Activated CD4-positive, alpha-beta T cell treated with anti-CD3 and anti-CD28 coated beads, Interleukin-2, amount 10 ng/mL, durations not matched to agents 24 days and 14 days (primary cell): ENCODE measurements around the gene PPP6R2. TPM values are rescaled to one million over a fixed set of nuclear protein-coding genes. Genes with fewer than 3 reads are reported as not detected.

Experiments used
- DNase-seq: peaks from one replicate; pipeline ENCODE4 v3.0.0; 2022
- H3K27ac Mint-ChIP-seq: one replicate; pipeline ENCODE4 v1.8.0; 2022; ENCODE audit warnings: mild to moderate bottlenecking, mixed read lengths
- H3K27me3 Mint-ChIP-seq: one replicate; pipeline ENCODE4 v1.8.0; 2022; ENCODE audit warnings: mixed read lengths
- H3K36me3 Mint-ChIP-seq: one replicate; pipeline ENCODE4 v1.8.0; 2022; ENCODE audit warnings: low read depth, mild to moderate bottlenecking, mixed read lengths
- H3K4me1 Mint-ChIP-seq: one replicate; pipeline ENCODE4 v1.8.0; 2021; ENCODE audit warnings: mixed read lengths
- H3K4me3 Mint-ChIP-seq: one replicate; pipeline ENCODE4 v1.8.0; 2022; ENCODE audit warnings: mild to moderate bottlenecking, moderate library complexity, mixed read lengths
- H3K9me3 Mint-ChIP-seq: one replicate; pipeline ENCODE4 v1.8.0; 2021; ENCODE audit warnings: mixed read lengths
- intact Hi-C: fragments of 100-400 bp; cut with micrococcal nuclease; formaldehyde crosslinking; loops from one replicate; pipeline ENCODE4 v1.15.1; 2023
- total RNA-seq: library from RNA; stranded (reverse); gene quantifications from 2 replicates; pipeline ENCODE4 v1.2.3, GENCODE V29; 2022

PPP6R2 gene
- total RNA-seq, 1 donor from 2014 or later: 44.0 TPM

GRCh38 chr22:50310031-50310722 lies 33.0 kb upstream of the PPP6R2 start:
- intact Hi-C loops: no loop called here
- H3K36me3 Mint-ChIP-seq: no peaks in the 10 kb centered on the region
- no peak for DNase-seq
- H3K27me3 Mint-ChIP-seq: peaks cover 9% of the 10 kb centered on the region
- H3K27ac Mint-ChIP-seq: no peak overlapping the region
- H3K4me1 Mint-ChIP-seq: peaks cover 16% of the 10 kb centered on the region
- no peak overlapping the region for H3K4me3 Mint-ChIP-seq
- H3K9me3 Mint-ChIP-seq: no peaks in the 10 kb centered on the region

DNA sequence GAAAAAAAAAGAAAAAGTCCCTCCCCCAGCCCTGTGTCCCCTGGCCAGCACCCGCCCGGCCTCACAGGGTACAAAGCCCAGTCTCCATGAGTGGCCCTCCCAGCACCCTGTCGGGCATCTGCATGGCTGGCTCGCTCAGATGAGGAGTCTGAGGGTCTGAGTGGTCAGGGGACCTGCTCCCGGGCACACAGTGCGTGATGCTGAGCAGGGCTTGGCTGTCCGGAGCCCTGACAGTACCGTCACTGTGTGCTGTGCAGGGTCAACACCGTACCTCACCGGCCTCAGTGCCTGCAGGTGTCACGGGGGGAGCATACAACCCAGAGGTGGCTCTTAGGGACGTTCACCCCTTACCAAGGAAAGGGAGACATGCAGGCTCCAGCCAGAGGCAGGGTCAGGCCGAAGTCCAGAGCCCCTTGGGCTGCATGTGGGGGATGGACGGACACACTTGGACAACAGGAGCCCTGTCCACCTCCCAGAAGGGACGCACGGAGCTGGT lies 32.1 kb upstream of the PPP6R2 start:
- Mint-ChIP-seq H3K27ac (no peak overlapping the region), H3K4me3 (no peak overlapping the region), H3K36me3 (no peaks in the 10 kb centered on the region), H3K4me1 (peaks cover 14% of the 10 kb centered on the region), H3K27me3 (peaks cover 6% of the 10 kb centered on the region), H3K9me3 (no peaks in the 10 kb centered on the region)
- intact Hi-C loops: no loop called here
- no peak for DNase-seq

DNA sequence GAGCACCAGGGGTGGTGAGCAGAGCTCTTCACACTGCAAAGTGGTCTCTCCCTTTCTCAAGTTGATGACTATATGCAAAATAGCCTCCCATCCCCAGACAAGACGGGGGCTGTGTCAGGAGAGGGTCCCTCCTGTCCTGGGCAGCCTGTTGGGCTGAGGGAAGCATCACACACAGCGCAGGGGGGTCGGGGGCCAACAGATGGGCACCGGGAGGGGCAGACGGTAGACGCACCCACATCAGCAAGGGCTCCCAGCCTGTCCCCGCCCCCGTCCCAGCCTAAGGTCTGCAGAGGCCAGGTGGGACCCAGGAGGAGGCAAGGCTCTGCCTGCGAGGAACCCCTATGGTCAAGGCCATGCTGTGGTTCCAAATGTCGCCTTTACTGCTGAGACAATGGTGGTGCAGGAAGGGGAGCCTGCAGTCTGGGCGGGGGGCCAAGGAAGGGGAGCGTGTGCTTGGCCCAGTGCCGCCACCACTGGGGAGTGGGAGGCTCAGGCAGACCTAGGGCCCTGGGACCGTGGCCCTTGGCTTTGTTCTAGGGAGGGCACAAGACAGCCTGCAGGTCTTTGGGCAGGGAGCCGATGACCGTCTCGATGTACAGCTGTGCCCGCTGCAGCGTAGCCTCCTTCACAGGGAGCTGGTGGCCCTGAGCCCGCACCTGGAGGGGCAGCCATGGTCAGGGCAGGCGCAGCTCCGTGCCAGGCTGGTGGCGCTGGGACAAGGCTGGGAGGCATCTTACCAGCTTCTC lies 31.3 kb upstream of the PPP6R2 start:
- H3K36me3 Mint-ChIP-seq: no peaks in the 10 kb centered on the region
- peaks cover 2% of the 10 kb centered on the region for H3K27me3 Mint-ChIP-seq
- peaks cover 11% of the 10 kb centered on the region for H3K4me1 Mint-ChIP-seq
- intact Hi-C loops: no loop called here
- H3K4me3 Mint-ChIP-seq: no peak overlapping the region
- DNase-seq: no peak
- no peak overlapping the region for H3K27ac Mint-ChIP-seq
- H3K9me3 Mint-ChIP-seq: no peaks in the 10 kb centered on the region

DNA sequence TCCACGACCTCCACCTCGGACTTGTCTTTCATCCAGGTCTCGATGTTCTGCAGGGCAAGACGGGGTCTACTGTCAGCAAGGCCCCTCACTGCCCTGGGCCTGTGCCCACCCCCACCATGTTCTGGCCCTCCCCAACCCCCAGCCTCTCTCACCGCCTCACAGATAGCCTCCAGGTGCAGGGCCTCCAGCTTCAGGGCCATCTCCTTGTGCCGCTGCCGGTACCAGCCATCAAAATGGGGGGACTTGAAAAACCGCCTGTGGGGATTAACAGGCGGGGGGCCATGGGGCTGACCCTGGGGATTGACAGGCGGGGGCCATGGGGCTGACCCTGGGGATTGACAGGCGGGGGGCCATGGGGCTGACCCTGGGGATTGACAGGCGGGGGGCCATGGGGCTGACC lies 30.8 kb upstream of the PPP6R2 start:
- no peak overlapping the region for H3K27ac Mint-ChIP-seq
- peaks cover 11% of the 10 kb centered on the region for H3K4me1 Mint-ChIP-seq
- H3K36me3 Mint-ChIP-seq: no peaks in the 10 kb centered on the region
- DNase-seq: no peak
- intact Hi-C loops: no loop called here
- H3K9me3 Mint-ChIP-seq: no peaks in the 10 kb centered on the region
- no peak overlapping the region for H3K4me3 Mint-ChIP-seq
- H3K27me3 Mint-ChIP-seq: peaks cover 2% of the 10 kb centered on the region

DNA sequence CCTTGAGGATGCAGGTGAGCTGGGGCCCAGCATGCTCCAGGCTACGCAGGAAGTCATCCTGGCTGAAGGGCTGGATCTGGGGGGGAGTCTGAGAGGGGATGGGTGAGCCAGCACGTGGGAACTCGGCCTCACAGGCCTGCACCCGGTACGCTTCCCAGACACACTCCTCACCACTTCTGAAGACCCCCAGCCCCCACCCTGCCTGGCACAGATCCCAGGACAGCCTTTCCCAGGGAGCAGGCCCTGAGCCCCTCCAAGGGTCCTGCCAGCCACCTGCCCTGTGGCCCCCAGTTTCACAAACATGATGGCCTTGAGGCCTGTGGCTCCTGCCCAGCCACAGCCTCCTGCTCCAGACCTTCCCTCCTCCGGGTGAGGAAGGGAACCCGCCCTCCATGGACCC lies 30.1 kb upstream of the PPP6R2 start:
- no peaks in the 10 kb centered on the region for H3K9me3 Mint-ChIP-seq
- peaks cover 2% of the 10 kb centered on the region for H3K27me3 Mint-ChIP-seq
- no peak overlapping the region for H3K4me3 Mint-ChIP-seq
- no peak overlapping the region for H3K27ac Mint-ChIP-seq
- peaks cover 11% of the 10 kb centered on the region for H3K4me1 Mint-ChIP-seq
- no peak for DNase-seq
- intact Hi-C loops: no loop called here
- H3K36me3 Mint-ChIP-seq: no peaks in the 10 kb centered on the region

GRCh38 chr22:50313600-50313999 lies 29.5 kb upstream of the PPP6R2 start:
- H3K9me3 Mint-ChIP-seq: no peaks in the 10 kb centered on the region
- peaks cover 2% of the 10 kb centered on the region for H3K27me3 Mint-ChIP-seq
- intact Hi-C loops: no loop called here
- H3K27ac Mint-ChIP-seq: peak overlapping the region; percentile 37
- peak overlapping the region; percentile 88 for H3K4me3 Mint-ChIP-seq
- no peak for DNase-seq
- H3K36me3 Mint-ChIP-seq: no peaks in the 10 kb centered on the region
- peaks cover 11% of the 10 kb centered on the region for H3K4me1 Mint-ChIP-seq

GRCh38 chr22:50314081-50314454 lies 29.1 kb upstream of the PPP6R2 start:
- Mint-ChIP-seq H3K27me3 (no peaks in the 10 kb centered on the region), H3K4me3 (peak overlapping the region; percentile 88), H3K4me1 (peaks cover 8% of the 10 kb centered on the region), H3K9me3 (no peaks in the 10 kb centered on the region), H3K27ac (peak overlapping the region; percentile 78), H3K36me3 (no peaks in the 10 kb centered on the region)
- DNase-seq: no peak
- intact Hi-C loops: loop anchor here (1.0 kb wide), 1 partner anchor 13 kb away; the partner anchor contains the start of gene DENND6B

- H3K9me3 Mint-ChIP-seq: no peaks in the 10 kb centered on the region
- peak overlapping the region; percentile 88 for H3K4me3 Mint-ChIP-seq
- H3K4me1 Mint-ChIP-seq: peaks cover 8% of the 10 kb centered on the region
- H3K36me3 Mint-ChIP-seq: no peaks in the 10 kb centered on the region
- intact Hi-C loops: loop anchor here (1.0 kb wide), 1 partner anchor 13 kb away; the partner anchor contains the start of gene DENND6B
- DNase-seq: peak; percentile 93
- no peaks in the 10 kb centered on the region for H3K27me3 Mint-ChIP-seq
- peak overlapping the region; percentile 78 for H3K27ac Mint-ChIP-seq
Observed at GRCh38 chr22:50314455-50315288, 28.5 kb upstream of the PPP6R2 start.

DNA sequence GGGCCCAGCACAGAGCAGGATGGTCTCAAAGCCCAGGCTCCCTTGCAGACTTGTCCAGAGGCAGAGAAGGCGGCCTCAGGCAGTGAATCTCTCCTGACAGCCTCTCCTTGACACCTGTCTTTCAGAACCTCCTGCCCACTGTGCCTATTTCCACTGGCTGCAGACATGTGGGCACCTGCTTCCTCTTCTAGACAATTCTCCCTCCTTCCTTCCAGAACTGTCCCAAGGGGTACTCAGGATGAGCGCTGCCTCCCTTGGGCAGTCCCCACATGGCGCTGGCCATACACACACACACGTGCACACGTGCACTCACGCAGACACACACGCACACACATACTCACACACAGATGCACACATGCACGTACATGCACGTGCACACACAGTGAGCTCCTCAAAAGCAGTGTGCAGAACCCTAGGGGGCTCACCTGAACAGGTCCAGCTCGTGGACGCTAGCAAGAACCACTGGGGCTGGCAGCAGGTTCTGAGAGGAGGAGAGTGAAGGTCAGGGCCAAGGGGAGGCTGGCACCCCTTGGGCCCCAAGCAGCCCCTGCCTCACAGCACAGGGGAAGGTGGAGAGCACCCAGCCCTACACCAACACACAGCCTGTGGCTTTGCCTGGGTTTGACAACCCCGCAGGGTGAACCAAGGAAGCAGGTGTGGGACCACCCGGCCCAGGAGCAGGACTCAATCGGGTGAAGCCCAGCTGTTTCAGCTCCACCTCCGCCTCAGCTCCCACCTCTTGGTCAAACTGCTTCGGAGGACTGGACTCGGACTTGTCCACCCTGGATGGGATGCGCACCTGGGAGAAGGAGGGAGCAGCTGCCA lies 27.6 kb upstream of the PPP6R2 start:
- Mint-ChIP-seq H3K9me3 (no peaks in the 10 kb centered on the region), H3K36me3 (no peaks in the 10 kb centered on the region), H3K4me3 (peak overlapping the region; percentile 22), H3K27me3 (no peaks in the 10 kb centered on the region), H3K27ac (no peak overlapping the region), H3K4me1 (peaks cover 8% of the 10 kb centered on the region)
- intact Hi-C loops: no loop called here
- no peak for DNase-seq

DNA sequence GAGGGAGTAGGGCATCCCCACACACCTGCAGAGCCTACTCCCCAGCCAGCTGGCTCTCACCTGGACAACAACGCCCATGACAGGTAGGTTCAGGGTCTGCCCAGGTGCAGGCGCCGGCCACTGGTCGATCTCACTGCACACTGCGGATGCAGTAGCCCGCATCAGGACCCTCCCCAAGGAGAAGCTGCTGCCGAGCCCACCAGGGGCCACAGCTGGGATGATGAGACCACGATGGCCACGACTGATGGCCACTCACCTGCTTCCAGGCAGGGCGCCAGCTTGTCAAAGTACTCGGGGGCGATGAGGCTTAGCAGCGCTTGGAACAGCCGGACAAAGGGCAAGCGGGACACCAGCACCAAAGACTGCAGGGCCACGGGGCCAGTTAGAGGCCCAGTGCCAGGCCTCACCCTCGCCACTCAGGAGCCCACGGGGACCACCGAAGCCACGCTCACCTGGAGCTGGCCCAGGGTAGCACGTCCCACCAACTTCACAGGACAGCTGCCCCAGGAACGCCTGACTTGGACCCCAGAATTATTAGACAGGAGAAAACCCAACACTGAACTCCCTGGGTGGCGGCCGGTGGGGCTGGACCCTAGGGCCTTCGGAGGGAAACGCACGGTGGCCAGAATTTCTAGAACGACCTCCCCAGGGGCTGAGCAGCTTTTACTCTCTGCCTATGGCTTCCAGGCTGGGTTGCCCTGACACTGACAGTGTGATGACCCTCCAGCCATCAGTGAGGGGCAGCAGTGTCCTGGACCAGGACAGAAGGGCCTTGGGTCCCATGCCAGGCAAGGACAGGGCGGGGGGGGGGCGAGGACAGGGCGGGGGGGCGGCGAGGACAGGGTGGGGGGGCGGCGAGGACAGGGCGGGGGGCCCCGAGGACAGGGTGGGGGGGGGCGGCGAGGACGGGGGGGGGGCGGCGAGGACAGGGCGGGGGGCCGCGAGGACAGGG lies 26.7 kb upstream of the PPP6R2 start:
- Mint-ChIP-seq H3K27ac (no peak overlapping the region), H3K27me3 (no peaks in the 10 kb centered on the region), H3K36me3 (no peaks in the 10 kb centered on the region)

DNA sequence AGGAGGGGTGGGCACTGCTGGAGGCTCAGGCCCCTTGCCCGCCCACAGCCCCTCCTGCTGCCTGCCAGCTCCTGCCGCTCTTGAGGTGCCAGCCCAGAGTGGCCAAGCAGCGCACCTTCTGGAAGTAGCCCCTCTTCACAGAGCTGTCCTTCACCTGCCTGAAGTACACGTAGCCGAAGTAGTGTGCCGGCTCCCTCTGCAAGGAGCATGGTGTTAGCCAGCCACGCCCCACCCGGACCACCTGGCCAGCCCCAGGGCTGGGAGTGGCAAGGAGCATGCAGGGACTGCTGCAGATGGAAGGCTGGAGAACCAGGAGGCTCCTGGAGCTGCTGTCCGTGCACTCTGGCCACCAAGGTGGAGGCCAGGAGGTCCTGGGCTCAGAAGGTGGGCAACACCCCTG lies 25.9 kb upstream of the PPP6R2 start:
- Mint-ChIP-seq H3K36me3 (no peaks in the 10 kb centered on the region), H3K9me3 (no peaks in the 10 kb centered on the region), H3K4me3 (no peak overlapping the region), H3K4me1 (peaks cover 8% of the 10 kb centered on the region), H3K27me3 (no peaks in the 10 kb centered on the region), H3K27ac (no peak overlapping the region)
- no peak for DNase-seq
- intact Hi-C loops: no loop called here

More for the DNA sequence above, 26.7 kb upstream of the PPP6R2 start:
- intact Hi-C loops: no loop called here
- H3K4me3 Mint-ChIP-seq: no peak overlapping the region
- H3K4me1 Mint-ChIP-seq: peaks cover 8% of the 10 kb centered on the region
- no peaks in the 10 kb centered on the region for H3K9me3 Mint-ChIP-seq
- no peak for DNase-seq

- Mint-ChIP-seq H3K4me3 (no peak overlapping the region), H3K4me1 (peaks cover 8% of the 10 kb centered on the region), H3K36me3 (no peaks in the 10 kb centered on the region), H3K27ac (no peak overlapping the region), H3K9me3 (no peaks in the 10 kb centered on the region), H3K27me3 (no peaks in the 10 kb centered on the region)
- no peak for DNase-seq
- intact Hi-C loops: no loop called here
Observed at GRCh38 chr22:50317674-50318073, 25.5 kb upstream of the PPP6R2 start.
